K562 (cell line): Measurements from ENCODE around the gene NADK.

Source experiments
- CEBPB ChIP-seq: fragments of 450-650 bp; IDR thresholded peaks from 2 replicates; pipeline ENCODE4 v1.6.1; 2016; ENCODE audit warnings: missing genetic modification characterization, missing compliant biosample characterization
- JUN ChIP-seq, 2 experiments: sonication (generic) in 1 of 2; formaldehyde crosslinking in 1 of 2; IDR thresholded peaks; 2 replicates each; pipeline versions ENCODE4 v1.6.1 to v1.8.0; 2012 to 2022; ENCODE audit warnings: borderline replicate concordance in 2 of 2, mild to moderate bottlenecking in 2 of 2, improper control_type of control experiment in 1 of 2, low read depth in 1 of 2, low read length in 1 of 2, missing genetic modification reagents in 1 of 2
- MTA2 ChIP-seq: fragments of 450-650 bp; IDR thresholded peaks from 2 replicates; pipeline ENCODE4 v1.6.1; 2016; ENCODE audit warnings: low read depth
- SIN3B ChIP-seq: fragments of 450-650 bp; IDR thresholded peaks from 2 replicates; pipeline ENCODE4 v1.6.1; 2017; ENCODE audit warnings: low read depth, mild to moderate bottlenecking, moderate library complexity
- ZNF274 ChIP-seq: IDR thresholded peaks from 2 replicates; pipeline ENCODE4 v1.6.1; 2011; ENCODE audit warnings: low read depth, mild to moderate bottlenecking, low read length, moderate library complexity, borderline replicate concordance
- TF ChIP-seq, protein P1 (sequence below), 3 experiments: IDR thresholded peaks in 2 of 3; conservative IDR thresholded peaks in 1 of 3; 2 replicates each; pipeline ENCODE4 v1.5.1; 2011 to 2012; ENCODE audit warnings: low read length in 3 of 3, mild to moderate bottlenecking in 3 of 3, control low read depth in 2 of 3, improper control_type of control experiment in 1 of 3, inconsistent platforms in 1 of 3, low read depth in 1 of 3, mixed read lengths in 1 of 3, moderate library complexity in 1 of 3; ENCODE audit not compliant: insufficient read depth in 2 of 3
- TF ChIP-seq, protein P2 (sequence below): fragments of 250-450 bp; sonication (Bioruptor Pico); IDR thresholded peaks from 2 replicates; pipeline ENCODE4 v1.4.0; 2020; ENCODE audit warnings: mild to moderate bottlenecking, moderate library complexity, borderline replicate concordance

DNA sequence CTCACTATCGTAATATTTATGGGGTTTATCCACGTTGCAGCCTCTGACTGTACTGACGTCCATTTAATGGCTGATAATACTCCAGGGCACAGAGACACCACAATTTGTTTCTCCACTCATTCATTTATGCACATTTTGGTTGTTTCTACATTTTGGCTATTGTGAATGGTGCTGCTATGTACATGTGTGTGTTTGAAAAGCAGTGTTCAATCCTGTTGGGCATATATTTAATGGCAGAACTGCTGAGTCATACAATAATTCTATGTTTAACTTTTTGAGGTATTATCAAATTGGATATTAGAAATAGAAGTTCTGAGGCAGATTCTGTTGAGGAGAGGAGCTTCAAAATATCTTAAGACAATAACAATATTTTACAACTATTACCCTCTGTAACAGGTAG, 39.0 kb upstream of the NADK start:
- no peak for TF ChIP-seq CEBPB (tag)
- TF ChIP-seq JUN (IDR thresholded peaks at IDR 0.05; ENCODE audit: borderline replicate concordance, low read depth, low read length) = no peak
- TF ChIP-seq JUN (CRISPR knock-in tag; IDR thresholded peaks at IDR 0.05; ENCODE audit: borderline replicate concordance) = no peak
- TF ChIP-seq MTA2 = no peak
- TF ChIP-seq SIN3B = no peak
- TF ChIP-seq ZNF274 = no peak
- TF ChIP-seq, protein P1, sequence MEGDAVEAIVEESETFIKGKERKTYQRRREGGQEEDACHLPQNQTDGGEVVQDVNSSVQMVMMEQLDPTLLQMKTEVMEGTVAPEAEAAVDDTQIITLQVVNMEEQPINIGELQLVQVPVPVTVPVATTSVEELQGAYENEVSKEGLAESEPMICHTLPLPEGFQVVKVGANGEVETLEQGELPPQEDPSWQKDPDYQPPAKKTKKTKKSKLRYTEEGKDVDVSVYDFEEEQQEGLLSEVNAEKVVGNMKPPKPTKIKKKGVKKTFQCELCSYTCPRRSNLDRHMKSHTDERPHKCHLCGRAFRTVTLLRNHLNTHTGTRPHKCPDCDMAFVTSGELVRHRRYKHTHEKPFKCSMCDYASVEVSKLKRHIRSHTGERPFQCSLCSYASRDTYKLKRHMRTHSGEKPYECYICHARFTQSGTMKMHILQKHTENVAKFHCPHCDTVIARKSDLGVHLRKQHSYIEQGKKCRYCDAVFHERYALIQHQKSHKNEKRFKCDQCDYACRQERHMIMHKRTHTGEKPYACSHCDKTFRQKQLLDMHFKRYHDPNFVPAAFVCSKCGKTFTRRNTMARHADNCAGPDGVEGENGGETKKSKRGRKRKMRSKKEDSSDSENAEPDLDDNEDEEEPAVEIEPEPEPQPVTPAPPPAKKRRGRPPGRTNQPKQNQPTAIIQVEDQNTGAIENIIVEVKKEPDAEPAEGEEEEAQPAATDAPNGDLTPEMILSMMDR (IDR thresholded peaks at IDR 0.05 in 2 of 3, conservative IDR thresholded peaks at IDR 0.05 in 1 of 3; ENCODE audit: insufficient read depth in 2 of 3, low read depth in 1 of 3, low read length in 3 of 3) = no peak
- TF ChIP-seq, protein P2, sequence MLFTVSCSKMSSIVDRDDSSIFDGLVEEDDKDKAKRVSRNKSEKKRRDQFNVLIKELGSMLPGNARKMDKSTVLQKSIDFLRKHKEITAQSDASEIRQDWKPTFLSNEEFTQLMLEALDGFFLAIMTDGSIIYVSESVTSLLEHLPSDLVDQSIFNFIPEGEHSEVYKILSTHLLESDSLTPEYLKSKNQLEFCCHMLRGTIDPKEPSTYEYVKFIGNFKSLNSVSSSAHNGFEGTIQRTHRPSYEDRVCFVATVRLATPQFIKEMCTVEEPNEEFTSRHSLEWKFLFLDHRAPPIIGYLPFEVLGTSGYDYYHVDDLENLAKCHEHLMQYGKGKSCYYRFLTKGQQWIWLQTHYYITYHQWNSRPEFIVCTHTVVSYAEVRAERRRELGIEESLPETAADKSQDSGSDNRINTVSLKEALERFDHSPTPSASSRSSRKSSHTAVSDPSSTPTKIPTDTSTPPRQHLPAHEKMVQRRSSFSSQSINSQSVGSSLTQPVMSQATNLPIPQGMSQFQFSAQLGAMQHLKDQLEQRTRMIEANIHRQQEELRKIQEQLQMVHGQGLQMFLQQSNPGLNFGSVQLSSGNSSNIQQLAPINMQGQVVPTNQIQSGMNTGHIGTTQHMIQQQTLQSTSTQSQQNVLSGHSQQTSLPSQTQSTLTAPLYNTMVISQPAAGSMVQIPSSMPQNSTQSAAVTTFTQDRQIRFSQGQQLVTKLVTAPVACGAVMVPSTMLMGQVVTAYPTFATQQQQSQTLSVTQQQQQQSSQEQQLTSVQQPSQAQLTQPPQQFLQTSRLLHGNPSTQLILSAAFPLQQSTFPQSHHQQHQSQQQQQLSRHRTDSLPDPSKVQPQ (CRISPR knock-in tag) = no peak
